D721Med (cell line): ENCODE data around the gene PHLDB2.
A peak's percentile ranks its signal among the peaks of the same experiment; 100 is the strongest.

ENCODE experiments used
- DNase-seq: peaks from one replicate; pipeline ENCODE4 v3.0.0; 2011; ENCODE audit warnings: low spot score; ENCODE audit not compliant: insufficient read length
- FAIRE-seq: peaks from 2 replicates; lab custom pipeline; 2011; peaks lifted over from hg19 to GRCh38; lab: Jason Lieb, UNC
- CTCF ChIP-seq: IDR thresholded peaks from 2 replicates; pipeline ENCODE4 v1.5.1; 2012; ENCODE audit warnings: mild to moderate bottlenecking, control low read depth; ENCODE audit not compliant: insufficient read depth; ENCODE audit errors: missing control alignments

PHLDB2 gene

GRCh38 chr3:112012205-112012992 is 153.3 kb downstream of the PHLDB2 start:
- FAIRE-seq (no peak), DNase-seq (no peak)

GRCh38 chr3:112013058-112013783 is 154.2 kb downstream of the PHLDB2 start:
- DNase-seq = no peak
- FAIRE-seq = no peak
- TF ChIP-seq CTCF = peak; percentile 78

More at GRCh38 chr3:112012205-112012992, 153.3 kb downstream of the PHLDB2 start:
- no peak for TF ChIP-seq CTCF

- DNase-seq (no peak), FAIRE-seq (no peak)
- no peak for TF ChIP-seq CTCF
Measured at GRCh38 chr3:112013784-112014143, 154.7 kb downstream of the PHLDB2 start.

- no peak for DNase-seq
- TF ChIP-seq CTCF = no peak
- no peak for FAIRE-seq
Measured at GRCh38 chr3:112017091-112017490, 158.0 kb downstream of the PHLDB2 start.

GRCh38 chr3:112018712-112019111 is 159.6 kb downstream of the PHLDB2 start:
- FAIRE-seq = no peak
- DNase-seq = no peak
- TF ChIP-seq CTCF = no peak

- DNase-seq (no peak), FAIRE-seq (no peak)
- TF ChIP-seq CTCF = no peak
Measured at GRCh38 chr3:112019716-112020115, 160.7 kb downstream of the PHLDB2 start.

- no peak for FAIRE-seq
- DNase-seq = no peak
- no peak for TF ChIP-seq CTCF
Measured at GRCh38 chr3:112020674-112021085, 161.6 kb downstream of the PHLDB2 start.
